H1 (cell line): Measurements from ENCODE around the gene ANKRD30A. TPM values are rescaled to one million over a fixed set of nuclear protein-coding genes. Genes with fewer than 3 reads are reported as not detected.

Experiments used
- CTCF ChIA-PET: fragments of 300-600 bp; sonication (Branson Sonifier 250); formaldehyde crosslinking; loops from one replicate; lab custom pipeline; 2021; ENCODE audit not compliant: partially characterized antibody; lab: Charles Lee
- POLR2A ChIA-PET: fragments of 300-600 bp; sonication (Branson Sonifier 250); formaldehyde crosslinking; loops from one replicate; lab custom pipeline; 2021; ENCODE audit warnings: inconsistent platforms; ENCODE audit not compliant: partially characterized antibody; lab: Charles Lee
- DNase-seq, 2 experiments: peaks; one replicate each; pipeline versions ENCODE4 v3.0.0 to v3.0.0-alpha.2; 2010 to 2022; ENCODE audit warnings: low spot score in 2 of 2, low read depth in 1 of 2, mixed read lengths in 1 of 2
- FAIRE-seq: peaks from 2 replicates; lab custom pipeline; 2011; peaks lifted over from hg19 to GRCh38; lab: Jason Lieb, UNC
- H2AFZ ChIP-seq: 2 replicates; pipeline ENCODE4 v1.8.1; 2012; ENCODE audit warnings: low read length, inconsistent platforms
- H2AK5ac ChIP-seq: 2 replicates; pipeline ENCODE4 v1.6.1; 2013; ENCODE audit warnings: low read depth, low read length
- H2BK120ac ChIP-seq: replicated peaks from 2 replicates; pipeline ENCODE3; 2013; ENCODE audit warnings: low read depth, low read length, inconsistent platforms
- H2BK12ac ChIP-seq: 2 replicates; pipeline ENCODE4 v1.6.1; 2013; ENCODE audit warnings: low read depth, low read length
- H2BK15ac ChIP-seq: 2 replicates; pipeline ENCODE4 v1.6.1; 2013; ENCODE audit warnings: low read length
- H2BK20ac ChIP-seq: 2 replicates; pipeline ENCODE4 v1.6.1; 2013; ENCODE audit warnings: low read length
- H2BK5ac ChIP-seq: 2 replicates; pipeline ENCODE4 v1.6.1; 2013; ENCODE audit warnings: low read depth, low read length
- H3K14ac ChIP-seq: 2 replicates; pipeline ENCODE4 v1.6.1; 2013; ENCODE audit warnings: inconsistent platforms; ENCODE audit not compliant: insufficient read length
- H3K18ac ChIP-seq: 2 replicates; pipeline ENCODE4 v1.6.1; 2013; ENCODE audit warnings: low read length; ENCODE audit errors: extremely low read depth
- H3K23ac ChIP-seq: 2 replicates; pipeline ENCODE4 v1.6.1; 2013; ENCODE audit warnings: inconsistent platforms; ENCODE audit not compliant: insufficient read length
- H3K23me2 ChIP-seq: 2 replicates; pipeline ENCODE4 v1.6.1; 2013; ENCODE audit warnings: low read depth, low read length
- H3K27ac ChIP-seq: 2 replicates; pipeline ENCODE4 v1.6.1; 2011; ENCODE audit warnings: low read depth, low read length, inconsistent platforms
- H3K27me3 ChIP-seq, 4 experiments: replicated peaks in 1 of 4; 1 replicate in 1 of 4; 2 replicates in 3 of 4; pipeline versions ENCODE4 v1.6.1 to v1.8.1; 2011 to 2013; ENCODE audit warnings: low read length in 3 of 4, mild to moderate bottlenecking in 3 of 4, inconsistent platforms in 2 of 4, mixed read lengths in 2 of 4, moderate library complexity in 1 of 4; ENCODE audit not compliant: control insufficient read depth in 3 of 4, insufficient read depth in 3 of 4; ENCODE audit errors: extremely low read depth in 1 of 4
- H3K36me3 ChIP-seq, 4 experiments: 2 replicates each; pipeline versions ENCODE4 v1.6.1 to v1.8.1; 2011 to 2013; ENCODE audit warnings: mild to moderate bottlenecking in 4 of 4, low read length in 3 of 4, moderate library complexity in 2 of 4, control low read depth in 1 of 4, inconsistent platforms in 1 of 4; ENCODE audit not compliant: insufficient read depth in 4 of 4, control insufficient read depth in 2 of 4
- H3K4ac ChIP-seq: replicated peaks from 2 replicates; pipeline ENCODE3; 2013; ENCODE audit warnings: low read length, low read depth, mixed read lengths, inconsistent platforms; ENCODE audit not compliant: insufficient read length
- H3K4me1 ChIP-seq, 4 experiments: replicated peaks in 1 of 4; 1 replicate in 1 of 4; 2 replicates in 3 of 4; pipeline versions ENCODE4 v1.6.1 to v1.8.1; 2011 to 2013; ENCODE audit warnings: low read length in 3 of 4, inconsistent platforms in 2 of 4, mixed read lengths in 1 of 4; ENCODE audit not compliant: insufficient read depth in 4 of 4, control insufficient read depth in 3 of 4
- H3K4me2 ChIP-seq, 2 experiments: 2 replicates each; pipeline versions ENCODE4 v1.6.1 to v1.8.1; 2011 to 2013; ENCODE audit warnings: low read depth in 2 of 2, low read length in 2 of 2, control low read depth in 1 of 2, inconsistent platforms in 1 of 2, mild to moderate bottlenecking in 1 of 2; ENCODE audit not compliant: insufficient read depth in 1 of 2
- H3K4me3 ChIP-seq, 4 experiments: fragments of 200-600, 300-600 bp in 1 of 4; sonication (generic), shearing (Covaris generic), sonication (Bioruptor Twin) in 1 of 4; 2 replicates each; pipeline versions ENCODE4 v1.5.1 to v1.8.1; 2011 to 2016; ENCODE audit warnings: low read length in 4 of 4, low read depth in 3 of 4, control low read depth in 2 of 4, inconsistent platforms in 2 of 4, mild to moderate bottlenecking in 2 of 4, mixed read lengths in 1 of 4, moderate library complexity in 1 of 4; ENCODE audit not compliant: insufficient read depth in 2 of 4; ENCODE audit errors: extremely low read depth in 1 of 4
- H3K56ac ChIP-seq: replicated peaks from 2 replicates; pipeline ENCODE3; 2013; ENCODE audit warnings: low read depth, mild to moderate bottlenecking, mixed read lengths, low read length, inconsistent platforms; ENCODE audit not compliant: insufficient read length
- H3K79me1 ChIP-seq: 2 replicates; pipeline ENCODE4 v1.6.1; 2013; ENCODE audit warnings: low read depth, low read length, control low read depth
- H3K79me2 ChIP-seq, 2 experiments: 2 replicates each; pipeline versions ENCODE4 v1.6.1 to v1.8.1; 2012 to 2013; ENCODE audit warnings: low read length in 2 of 2, mild to moderate bottlenecking in 2 of 2, inconsistent platforms in 1 of 2; ENCODE audit not compliant: insufficient read depth in 2 of 2, control insufficient read depth in 1 of 2
- H3K9ac ChIP-seq, 4 experiments: replicated peaks in 1 of 4; 1 replicate in 1 of 4; 2 replicates in 3 of 4; pipeline versions ENCODE4 v1.6.1 to v1.8.1; 2011 to 2013; ENCODE audit warnings: low read depth in 3 of 4, low read length in 3 of 4, control low read depth in 2 of 4, mild to moderate bottlenecking in 2 of 4, moderate library complexity in 2 of 4, inconsistent platforms in 1 of 4; ENCODE audit errors: extremely low read depth in 1 of 4
- H3K9me3 ChIP-seq, 2 experiments: 2 replicates each; pipeline versions ENCODE4 v1.6.1 to v1.8.1; 2012 to 2013; ENCODE audit warnings: mild to moderate bottlenecking in 2 of 2, moderate library complexity in 2 of 2, control low read depth in 1 of 2, inconsistent platforms in 1 of 2, low read depth in 1 of 2, low read length in 1 of 2, mixed read lengths in 1 of 2; ENCODE audit not compliant: insufficient read depth in 2 of 2
- H4K20me1 ChIP-seq, 2 experiments: replicated peaks in 1 of 2; 2 replicates each; pipeline versions ENCODE3 to v1.8.1; 2011 to 2013; ENCODE audit warnings: inconsistent platforms in 2 of 2, low read length in 2 of 2, mild to moderate bottlenecking in 1 of 2; ENCODE audit not compliant: insufficient read depth in 2 of 2, control insufficient read depth in 1 of 2
- H4K5ac ChIP-seq: 2 replicates; pipeline ENCODE4 v1.6.1; 2013; ENCODE audit warnings: low read length, low read depth, mixed read lengths, inconsistent platforms; ENCODE audit not compliant: insufficient read length
- H4K8ac ChIP-seq: 2 replicates; pipeline ENCODE4 v1.8.0; 2013; ENCODE audit warnings: mild to moderate bottlenecking, moderate library complexity, low read length, inconsistent platforms; ENCODE audit not compliant: insufficient read depth; ENCODE audit errors: extremely low read depth
- H4K91ac ChIP-seq: replicated peaks from 2 replicates; pipeline ENCODE3; 2013; ENCODE audit warnings: low read length, mixed read lengths, inconsistent platforms; ENCODE audit not compliant: insufficient read length
- ATF2 ChIP-seq: IDR thresholded peaks from 2 replicates; pipeline ENCODE4 v1.6.1; 2012; ENCODE audit warnings: low read length, inconsistent platforms
- BCL11A ChIP-seq, 2 experiments: IDR thresholded peaks; one replicate each; pipeline ENCODE4 v1.6.1; 2011; ENCODE audit warnings: low read depth in 2 of 2, low read length in 2 of 2, mild to moderate bottlenecking in 2 of 2
- GABPA ChIP-seq: IDR thresholded peaks from 2 replicates; pipeline ENCODE4 v1.6.1; 2011; ENCODE audit warnings: mild to moderate bottlenecking, low read length, moderate library complexity, borderline replicate concordance; ENCODE audit not compliant: insufficient read depth
- GTF2F1 ChIP-seq: IDR thresholded peaks from 2 replicates; pipeline ENCODE4 v1.6.1; 2012; ENCODE audit warnings: low read depth, low read length, improper control_type of control experiment, borderline replicate concordance
- JUN ChIP-seq: IDR thresholded peaks from 2 replicates; pipeline ENCODE4 v1.6.1; 2011; ENCODE audit warnings: low read depth, mild to moderate bottlenecking, improper control_type of control experiment, low read length
- POLR2AphosphoS5 ChIP-seq: IDR thresholded peaks from 2 replicates; pipeline ENCODE4 v1.6.1; 2011; ENCODE audit warnings: low read depth, low read length
- USF2 ChIP-seq: IDR thresholded peaks from 2 replicates; pipeline ENCODE4 v1.6.1; 2011; ENCODE audit warnings: low read length, improper control_type of control experiment
- WGBS, 2 experiments: shearing (Covaris generic) in 1 of 2; methylation state at CpG; one replicate each; pipeline versions ENCODE4 v1.1.6 to v1.1.7; 2013 to 2015; ENCODE audit warnings: low lambda C conversion rate in 2 of 2, mixed read lengths in 2 of 2, inconsistent platforms in 1 of 2, low coverage in 1 of 2, missing lambda C conversion rate in 1 of 2; ENCODE audit not compliant: insufficient replicate concordance in 2 of 2, insufficient coverage in 1 of 2, insufficient read length in 1 of 2; ENCODE audit errors: extremely low coverage in 1 of 2, missing lambda C conversion rate in 1 of 2; 5-methylcytosine and 5-hydroxymethylcytosine counted together
- polyA plus RNA-seq, 7 experiments: library from polyadenylated mRNA; depleted of rRNA in 3 of 7; stranded (reverse) in 5 of 7; unstranded in 2 of 7; fragments of >200 nt in 5 of 7; fragments of 200-250 nt in 2 of 7; gene quantifications; 1 replicate in 5 of 7; 2 replicates in 1 of 7; 4 replicates in 1 of 7; pipeline versions ENCODE4 v1.2.1 to v1.2.3, GENCODE V29; 2011 to 2013; ENCODE audit warnings: missing spikeins in 2 of 7, mixed read lengths in 2 of 7
- total RNA-seq: library from RNA; stranded (reverse); fragmentation: NEBNext Ultra II Directional; extraction: Animal tissue kit (Norgen Biotek cat#: 25700); gene quantifications from 2 replicates; pipeline ENCODE4 v1.2.1, GENCODE V29; 2021

Gene ANKRD30A
- total and polyA plus RNA-seq, 2 of the 8 experiments (the other 6 are each of a cell fraction or from before 2014, with no cell fraction given), result not detected

- H3K4me3 ChIP-seq, result no peak overlapping the region
- no peak overlapping the region for H2AK5ac ChIP-seq
- H2BK20ac ChIP-seq, result no peak overlapping the region
- H2BK15ac ChIP-seq, result no peak overlapping the region
- H3K56ac ChIP-seq, result no peak overlapping the region
- no peaks in the 10 kb centered on the region for H3K79me2 ChIP-seq
- H3K9ac ChIP-seq, result no peak overlapping the region
- no peak for FAIRE-seq
- CTCF ChIA-PET, result interaction anchor here (0.6 kb wide), 1 partner anchor 872 kb away, joined by 3 read pairs; no protein-coding TSS in a partner anchor
- H3K23ac ChIP-seq, result no peak overlapping the region
- no peak overlapping the region for H3K4ac ChIP-seq
- no peaks in the 10 kb centered on the region for H3K27me3 ChIP-seq
- H2BK12ac ChIP-seq, result no peak overlapping the region
- WGBS, 2 experiments, result 94% methylated on average over 2 of the region's 2 CpGs; no CpG with 5 or more reads in 1 of the 2 experiments
- no peak overlapping the region for H4K5ac ChIP-seq
- no peaks in the 10 kb centered on the region for H3K79me1 ChIP-seq
- no peaks in the 10 kb centered on the region for H3K23me2 ChIP-seq
- no peaks in the 10 kb centered on the region for H4K20me1 ChIP-seq
- H3K36me3 ChIP-seq, result no peaks in the 10 kb centered on the region
- TF ChIP-seq BCL11A (IDR thresholded peaks at IDR 0.05; ENCODE audit: low read depth in 2 of 2, low read length in 2 of 2) (no peak), JUN (no peak), GTF2F1 (no peak), GABPA (no peak), POLR2AphosphoS5 (no peak), USF2 (no peak), ATF2 (no peak)
- TF ChIP-seq, all 59 proteins: peak for 0
- H3K4me2 ChIP-seq, result no peak overlapping the region
- peaks cover 35 to 37% of the 10 kb centered on the region in 2 experiments for H3K9me3 ChIP-seq
- no peak overlapping the region for H2AFZ ChIP-seq
- H3K14ac ChIP-seq, result no peak overlapping the region
- no peak overlapping the region for H4K8ac ChIP-seq
- H3K18ac ChIP-seq, result no peak overlapping the region
- POLR2A ChIA-PET, result no interaction called here
- no peak for DNase-seq
- no peaks in the 10 kb centered on the region for H3K4me1 ChIP-seq
- no peak overlapping the region for H3K27ac ChIP-seq
- H2BK5ac ChIP-seq, result no peak overlapping the region
- no peak overlapping the region for H4K91ac ChIP-seq
- H2BK120ac ChIP-seq, result no peak overlapping the region
Observed at GRCh38 chr10:37225163-37225562, 99.8 kb downstream of the ANKRD30A start.
